HTR-8/SVneo (cell line): ENCODE measurements around the gene ABCA4.
"Not testable (repeated sequence)": the region's sequence is repeated elsewhere in the genome, so short reads cannot be mapped to it uniquely, and the experiment has no call there.

ENCODE experiments used
- DNase-seq: peaks from one replicate; pipeline ENCODE4 v3.0.0; 2011; ENCODE audit warnings: low spot score, mixed read lengths; ENCODE audit not compliant: insufficient read length
- FAIRE-seq: peaks from 2 replicates; lab custom pipeline; 2011; peaks lifted over from hg19 to GRCh38; lab: Jason Lieb, UNC

Gene ABCA4

GRCh38 chr1:94014635-94015488, 106.1 kb downstream of the ABCA4 start:
- DNase-seq = no peak
- no peak for FAIRE-seq

- no peak for DNase-seq
- no peak for FAIRE-seq
These were observed 106.9 kb downstream of the ABCA4 start for GRCh38 chr1:94014087-94014486.

GRCh38 chr1:94013367-94013878, 107.5 kb downstream of the ABCA4 start:
- no peak for DNase-seq
- no peak for FAIRE-seq

GRCh38 chr1:94012708-94013366, 108.1 kb downstream of the ABCA4 start:
- DNase-seq (no peak), FAIRE-seq (no peak)

GRCh38 chr1:94011709-94012595, 109.0 kb downstream of the ABCA4 start:
- DNase-seq = no peak
- FAIRE-seq = no peak

- no peak for DNase-seq
- no peak for FAIRE-seq
These were observed 109.8 kb downstream of the ABCA4 start for GRCh38 chr1:94011129-94011528.

GRCh38 chr1:94009304-94009703, 111.6 kb downstream of the ABCA4 start:
- DNase-seq (no peak), FAIRE-seq (no peak)

- no peak for FAIRE-seq
- DNase-seq = no peak
These were observed 114.3 kb downstream of the ABCA4 start for GRCh38 chr1:94006604-94007003.

- FAIRE-seq = no peak
- no peak for DNase-seq
These were observed 116.0 kb downstream of the ABCA4 start for GRCh38 chr1:94004924-94005323.

- FAIRE-seq = no peak
These were observed 118.7 kb downstream of the ABCA4 start for GRCh38 chr1:94002046-94002787.

GRCh38 chr1:94001397-94002045, 119.4 kb downstream of the ABCA4 start:
- FAIRE-seq = no peak
- no peak for DNase-seq

More at GRCh38 chr1:94002046-94002787, 118.7 kb downstream of the ABCA4 start:
- DNase-seq = no peak

GRCh38 chr1:94000510-94001282, 120.3 kb downstream of the ABCA4 start:
- no peak for DNase-seq
- no peak for FAIRE-seq

- FAIRE-seq (no peak), DNase-seq (no peak)
These were observed 121.0 kb downstream of the ABCA4 start for GRCh38 chr1:93999840-94000415.

- FAIRE-seq, DNase-seq: not testable (repeated sequence)
These were observed 122.4 kb downstream of the ABCA4 start for GRCh38 chr1:93998532-93998931.

GRCh38 chr1:93997756-93998155, 123.2 kb downstream of the ABCA4 start:
- no peak for FAIRE-seq
- no peak for DNase-seq

- DNase-seq (no peak), FAIRE-seq (peak; percentile 40)
These were observed 125.0 kb downstream of the ABCA4 start for GRCh38 chr1:93995837-93996536.

GRCh38 chr1:93993731-93994130, 127.2 kb downstream of the ABCA4 start:
- DNase-seq = peak; percentile 23
- FAIRE-seq = no peak
